Measurements from ENCODE around the gene COL18A1. TPM values are rescaled to one million over a fixed set of nuclear protein-coding genes. Genes with fewer than 3 reads are reported as not detected.

The COL18A1 gene
- total and polyA plus RNA-seq, 3 donors from 2014 or later = 53.2 to 165 (median 111) TPM

- DNase-seq = no peak
- Histone ChIP-seq H3K4me3 (peak overlapping the region; percentile 24 to 35), H3K9me3 (no peaks in the 10 kb centered on the region), H3K4me1 (no peaks in the 10 kb centered on the region), H3K27me3 (no peaks in the 10 kb centered on the region), H3K36me3 (ENCODE audit: low read depth, missing control alignments) (no peaks in the 10 kb centered on the region), H3K27ac (peak overlapping the region in 1 of 2 donors; percentile 58)
- intact Hi-C loops (cut with DNase I; ENCODE audit: low total_unique reads) = no loop called here
- no peak for TF ChIP-seq POLR2A (IDR thresholded peaks at IDR 0.05)
- TF ChIP-seq CTCF (IDR thresholded peaks at IDR 0.05) = no peak
- 49 to 63% methylated on average over 10 of the region's 10 CpGs for WGBS, 2 donors
Measured at GRCh38 chr21:45562402-45562801, 157.4 kb downstream of the COL18A1 start.

- no peak for DNase-seq
- intact Hi-C loops (cut with DNase I; ENCODE audit: low total_unique reads) = no loop called here
- H3K4me3 ChIP-seq = peak overlapping the region; percentile 24 to 35
Measured at GRCh38 chr21:45562965-45563364, 158.0 kb downstream of the COL18A1 start.

More at GRCh38 chr21:45562965-45563364, 158.0 kb downstream of the COL18A1 start:
- no peaks in the 10 kb centered on the region for H3K4me1 ChIP-seq
- no peaks in the 10 kb centered on the region for H3K36me3 ChIP-seq (ENCODE audit: low read depth, missing control alignments)
- H3K27me3 ChIP-seq = no peaks in the 10 kb centered on the region
- TF ChIP-seq CTCF (IDR thresholded peaks at IDR 0.05) (no peak), POLR2A (IDR thresholded peaks at IDR 0.05) (no peak)
- no peaks in the 10 kb centered on the region for H3K9me3 ChIP-seq
- WGBS, 2 donors = 27 to 28% methylated on average over 6 of the region's 6 CpGs
- H3K27ac ChIP-seq = peak overlapping the region in 1 of 2 donors; percentile 58

Small RNA genes lying within 50 kb of the gene (microRNA-seq; reads per million reads assigned to microRNA genes)
- gene MIR6815 (ENCODE audit: borderline number of aligned reads in 2 of 2, borderline replicate concordance in 1 of 2) = 0.70 to 1.4 reads per million in 2 donors

Small RNA genes lying within 50 kb of the gene (small RNA-seq; reads per million reads assigned to genes)
- gene MIR6815 (0 reads per million in 2 donors), gene MTCO1P3 (0 reads per million in 2 donors)

Other genes with a start within 250 kb of the COL18A1 start
- 10 to 100 TPM; 49.9 to 55.9 TPM for gene POFUT2, start 117.3 kb upstream of the COL18A1 start, total RNA-seq
- 63.3 TPM for gene POFUT2, start 117.3 kb upstream of the COL18A1 start, polyA plus RNA-seq (ENCODE audit: insufficient read depth, low read depth, low replicate concordance)
- gene SLC19A1, start 137.3 kb downstream of the COL18A1 start, total RNA-seq = 10 to 100 TPM; 15.7 to 17.4 TPM
- 5.5 TPM for gene SLC19A1, start 137.3 kb downstream of the COL18A1 start, polyA plus RNA-seq (ENCODE audit: insufficient read depth, low read depth, low replicate concordance)
- gene PCBP3, start 238.6 kb downstream of the COL18A1 start, total RNA-seq = 10 to 100 TPM; 35.7 to 58.3 TPM
- gene PCBP3, start 238.6 kb downstream of the COL18A1 start, polyA plus RNA-seq (ENCODE audit: insufficient read depth, low read depth, low replicate concordance) = 38.0 TPM